GM23248 (cell line): Measurements from ENCODE around the gene DNAJC2.

Experiments used
- EZH2 ChIP-seq: fragments of 200-600 bp; sonication (generic); IDR thresholded peaks from 2 replicates; pipeline ENCODE4 v1.6.1; 2018; ENCODE audit warnings: antibody characterized with exemption, mild to moderate bottlenecking; ENCODE audit not compliant: insufficient read depth, poor library complexity, severe bottlenecking
- EZH2phosphoT487 ChIP-seq: fragments of 200-600 bp; sonication (generic); IDR thresholded peaks from 2 replicates; pipeline ENCODE4 v1.6.1; 2018; ENCODE audit warnings: antibody characterized with exemption, moderate library complexity, mild to moderate bottlenecking, low read depth; ENCODE audit not compliant: insufficient read depth

- TF ChIP-seq EZH2 (no peak), EZH2phosphoT487 (no peak)
Observed at GRCh38 chr7:103379270-103379975, 34.9 kb upstream of the DNAJC2 start.
